CD4-positive, alpha-beta T cell treated with Interferon alpha-2 for 1 hour (primary cell): ENCODE data around the gene TENT4A.

Experiments used
- DNase-seq, 2 donors: peaks; one replicate each; pipeline ENCODE4 v3.0.0-alpha.2; 2020 to 2022

Gene TENT4A

DNA sequence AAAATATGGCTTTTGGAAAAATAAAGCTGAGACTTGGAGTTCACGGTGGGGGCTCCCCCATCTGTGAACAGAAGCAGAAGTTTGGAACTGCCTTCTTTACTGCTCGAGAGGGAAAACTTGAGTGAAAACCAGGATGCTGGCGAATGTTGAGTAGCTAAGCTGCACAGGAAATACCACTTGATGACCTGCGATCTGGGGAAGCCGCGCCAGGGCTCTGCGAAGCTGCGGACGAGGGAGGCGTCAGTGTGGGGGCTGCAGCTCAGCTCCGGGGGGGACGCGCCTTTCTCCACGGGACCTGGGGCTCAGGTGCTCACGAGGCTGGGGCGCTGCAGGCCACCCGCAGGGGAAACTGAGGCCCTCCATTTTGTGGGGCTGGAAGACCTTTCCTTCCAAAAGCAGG, 62.3 kb downstream of the TENT4A start:
- no peak for DNase-seq

DNA sequence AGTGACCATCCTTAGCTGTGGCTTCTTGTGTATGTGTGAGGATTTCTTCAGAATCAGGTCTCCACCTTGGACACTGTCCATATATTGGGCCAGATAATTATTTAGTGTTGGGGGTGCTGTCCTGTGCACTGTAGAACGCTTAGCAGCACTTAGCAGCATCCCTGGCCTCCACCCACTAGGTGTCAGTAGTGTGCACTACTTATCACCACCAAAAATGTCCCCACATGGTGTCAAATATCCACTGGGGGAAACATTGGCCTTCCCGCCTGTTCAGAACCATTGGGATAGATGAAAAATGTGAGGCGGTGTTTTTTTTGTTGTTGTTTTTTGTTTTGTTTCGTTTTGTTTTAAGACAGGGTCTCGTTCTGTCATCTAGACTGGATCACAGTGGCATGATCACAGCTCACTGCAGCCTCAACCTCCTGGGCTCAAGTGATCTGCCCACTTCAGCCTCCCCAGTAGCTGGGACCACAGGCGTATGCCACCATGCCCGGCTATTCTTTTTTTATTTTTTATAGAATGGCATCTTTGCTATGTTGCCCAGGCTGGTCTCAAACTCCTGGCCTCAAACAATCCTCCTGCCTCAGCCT, 67.7 kb downstream of the TENT4A start:
- peak in 1 of 2 donors; percentile 33 for DNase-seq

DNA sequence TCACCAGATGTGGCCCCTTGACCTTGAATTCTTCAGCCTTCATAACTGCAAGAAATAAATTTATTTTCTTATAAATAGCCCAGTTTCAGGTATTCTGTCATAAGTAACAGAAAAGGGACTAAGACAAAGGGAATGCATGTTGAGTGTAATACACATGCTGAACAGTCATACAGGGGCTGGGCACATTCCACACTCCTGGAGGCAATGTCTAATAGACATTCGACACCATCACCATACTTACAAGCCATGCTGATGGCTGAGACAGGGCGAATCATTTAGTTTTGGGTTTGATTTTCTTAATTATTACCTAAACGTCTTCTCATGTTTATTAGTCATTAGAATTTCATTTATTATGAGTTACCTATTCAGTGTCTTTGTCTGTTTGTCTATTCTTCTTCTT, 68.5 kb downstream of the TENT4A start:
- DNase-seq = no peak

GRCh38 chr5:6783787-6784186, 70.6 kb downstream of the TENT4A start:
- no peak for DNase-seq

- DNase-seq = no peak
These were observed 71.2 kb downstream of the TENT4A start for GRCh38 chr5:6784481-6784880.

GRCh38 chr5:6785161-6785860, 72.1 kb downstream of the TENT4A start:
- no peak for DNase-seq

- no peak for DNase-seq
These were observed 72.6 kb downstream of the TENT4A start for GRCh38 chr5:6785861-6786180.

DNA sequence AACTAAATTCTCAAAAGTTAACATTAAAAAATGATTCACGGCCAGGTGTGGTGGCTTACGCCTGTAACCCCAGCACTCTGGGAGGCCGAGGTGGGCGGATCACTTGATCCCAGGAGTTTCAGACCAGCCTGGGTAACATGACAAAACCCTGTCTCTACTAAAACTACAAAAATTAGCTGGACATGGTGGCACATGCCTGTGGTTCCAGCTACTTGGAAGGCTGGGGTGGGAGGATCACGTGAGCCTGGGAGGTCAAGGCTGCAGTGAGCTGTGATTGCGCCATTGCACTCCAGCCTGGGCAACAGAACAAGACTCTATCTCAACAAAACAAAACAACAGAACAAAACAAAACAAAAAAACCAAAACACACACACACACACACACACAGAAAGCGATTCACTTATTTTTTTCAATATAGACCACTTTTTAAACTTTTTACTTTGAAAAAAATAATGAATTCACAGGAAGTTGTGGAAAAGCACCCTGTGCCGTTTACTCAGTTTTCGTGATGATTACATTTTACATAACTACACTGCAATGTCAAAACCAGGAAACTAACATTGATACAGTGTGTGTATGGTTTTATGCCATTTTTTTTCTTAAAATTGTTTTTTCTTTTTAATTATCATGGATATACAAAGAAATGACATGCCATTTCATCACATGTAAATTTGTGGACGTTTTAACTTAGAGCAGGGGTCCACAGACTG, 73.7 kb downstream of the TENT4A start:
- DNase-seq = no peak

GRCh38 chr5:6787941-6788340, 74.7 kb downstream of the TENT4A start:
- DNase-seq = no peak

DNA sequence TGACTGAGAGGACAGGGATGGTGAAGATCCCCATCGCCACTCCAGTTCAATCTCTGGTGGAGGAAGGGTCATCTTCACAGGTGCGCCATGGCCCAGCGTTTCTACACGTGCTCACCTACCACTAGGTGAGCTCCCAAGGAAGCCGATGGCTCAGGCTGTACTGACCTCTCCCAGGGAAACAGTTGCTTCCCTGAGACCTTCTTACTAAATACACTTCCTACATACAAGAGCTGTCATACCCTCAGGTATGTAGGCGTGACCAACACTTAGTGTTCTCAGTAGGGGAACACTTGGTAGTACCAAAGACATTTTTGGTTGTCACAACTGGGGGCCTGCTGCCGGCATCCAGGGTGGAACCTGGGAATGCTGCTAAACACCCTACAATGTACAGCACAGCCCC, 75.2 kb downstream of the TENT4A start:
- DNase-seq = no peak

- DNase-seq = no peak
These were observed 75.9 kb downstream of the TENT4A start for GRCh38 chr5:6788956-6789649.

DNA sequence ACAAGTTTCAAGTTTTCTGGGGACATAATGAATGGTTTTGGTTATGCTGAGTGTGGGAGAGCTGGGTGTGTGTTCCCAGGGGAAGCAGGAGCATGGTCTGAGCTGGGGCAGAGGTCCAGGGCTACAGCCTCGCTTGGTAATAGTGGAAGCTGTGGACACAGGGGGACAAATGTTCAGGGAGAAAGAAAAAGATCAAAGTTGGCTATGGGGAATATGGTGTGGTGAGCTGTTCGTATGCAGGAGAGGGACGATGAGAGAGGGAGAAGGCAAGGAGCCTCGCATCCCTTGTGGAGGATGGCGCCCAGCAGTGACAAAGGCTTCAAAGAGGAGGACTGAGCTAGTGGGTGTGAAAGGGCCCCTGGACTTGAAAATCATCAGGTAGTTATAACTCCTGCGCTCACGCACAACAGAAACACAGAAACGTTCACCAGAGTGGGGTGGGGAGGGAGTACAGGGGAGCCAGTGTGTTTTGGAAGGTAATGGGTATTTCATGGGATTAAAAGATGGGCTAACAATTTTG, 77.2 kb downstream of the TENT4A start:
- no peak for DNase-seq

DNA sequence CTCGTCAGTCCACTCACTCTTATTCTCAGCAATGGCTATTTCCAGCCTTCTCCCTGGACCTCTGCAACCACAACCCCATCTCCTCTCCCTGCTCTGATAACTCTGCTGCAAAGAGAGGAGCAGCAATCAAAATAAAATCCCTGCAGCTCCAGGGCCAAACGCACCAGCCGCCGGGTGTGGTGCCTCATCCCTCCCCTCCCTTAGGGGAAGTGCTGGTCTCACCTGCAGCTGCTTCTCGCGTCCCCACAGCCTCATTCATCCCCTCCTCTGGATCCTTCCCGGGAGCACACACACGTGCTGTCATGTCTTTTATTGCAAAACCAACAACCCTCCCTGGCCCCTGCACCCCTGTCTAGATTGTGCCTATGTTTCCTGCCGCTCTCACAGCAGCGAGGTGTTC, 77.8 kb downstream of the TENT4A start:
- no peak for DNase-seq

DNA sequence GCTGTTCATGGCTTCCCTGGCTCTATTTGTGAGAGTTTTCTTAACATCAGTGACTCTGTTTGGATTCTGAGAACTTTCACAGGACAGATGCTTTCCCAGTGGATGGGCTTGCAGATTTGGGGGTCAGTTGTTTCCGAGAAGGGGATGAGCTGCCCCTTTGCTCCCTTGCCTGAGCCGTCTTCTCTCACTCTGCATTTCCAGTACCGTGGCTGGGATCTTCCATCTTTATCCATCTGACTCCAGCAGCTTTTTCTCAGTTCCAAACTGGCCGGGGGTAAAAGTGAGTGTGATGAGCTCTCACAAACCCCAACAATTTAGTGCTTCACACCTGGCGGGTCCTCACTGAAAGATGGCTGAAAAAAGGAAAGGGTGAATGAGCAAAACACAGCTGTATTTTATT, 79.1 kb downstream of the TENT4A start:
- no peak for DNase-seq

DNA sequence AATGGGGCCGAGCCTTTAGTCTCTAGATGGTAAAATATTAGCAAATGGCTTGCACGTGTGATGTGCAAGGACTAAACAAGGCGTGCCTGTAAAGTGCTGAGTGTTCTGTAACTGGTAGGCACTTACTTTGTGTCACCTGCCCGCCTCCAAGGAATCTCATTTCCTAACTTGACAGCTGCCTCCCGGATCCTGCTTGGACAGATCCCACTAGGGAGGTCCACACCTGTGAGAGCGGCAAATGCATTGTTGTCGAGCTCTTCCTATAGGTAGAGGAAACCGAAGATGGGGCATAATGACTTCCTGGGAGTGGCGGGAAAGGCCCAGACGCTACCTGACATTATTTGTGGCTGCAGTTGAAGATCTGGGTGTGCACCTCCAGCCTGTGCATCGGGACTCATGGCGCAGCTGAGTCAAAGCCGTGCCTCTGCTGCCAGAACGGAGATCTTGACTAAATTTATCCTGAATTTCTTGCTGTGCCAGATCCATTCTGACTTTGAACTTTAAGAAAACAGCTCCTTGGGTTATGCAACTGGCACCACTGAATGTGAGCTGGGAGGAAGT, 79.8 kb downstream of the TENT4A start:
- no peak for DNase-seq

GRCh38 chr5:6801236-6801635, 88.0 kb downstream of the TENT4A start:
- no peak for DNase-seq

DNA sequence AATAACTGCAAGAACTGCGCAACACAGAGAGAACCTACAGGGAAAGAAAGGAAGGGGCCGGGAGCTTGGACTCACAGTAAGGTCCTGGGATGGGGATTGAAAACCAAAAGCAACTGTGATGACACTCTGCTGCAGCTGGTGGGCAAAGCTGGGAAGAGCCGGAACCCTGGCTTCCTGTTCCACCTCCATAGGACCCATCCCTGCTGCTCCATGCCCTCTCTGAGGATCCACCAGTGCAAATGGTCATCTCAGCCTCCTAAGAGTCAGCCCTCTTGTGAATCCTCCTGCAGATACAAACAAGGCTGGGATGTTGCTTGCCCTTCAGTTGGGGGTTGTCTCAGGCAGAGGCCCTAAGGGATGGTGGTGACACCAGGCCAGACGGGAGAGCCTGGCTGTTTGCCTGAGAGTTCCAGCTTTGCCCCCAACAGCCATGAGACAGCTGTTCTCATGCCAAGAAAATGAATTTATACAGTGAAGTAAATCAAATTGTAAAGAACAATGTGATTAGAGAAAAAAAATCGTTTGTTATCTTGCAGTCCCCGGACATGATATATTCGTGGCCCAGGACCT, 90.8 kb downstream of the TENT4A start:
- no peak for DNase-seq

DNA sequence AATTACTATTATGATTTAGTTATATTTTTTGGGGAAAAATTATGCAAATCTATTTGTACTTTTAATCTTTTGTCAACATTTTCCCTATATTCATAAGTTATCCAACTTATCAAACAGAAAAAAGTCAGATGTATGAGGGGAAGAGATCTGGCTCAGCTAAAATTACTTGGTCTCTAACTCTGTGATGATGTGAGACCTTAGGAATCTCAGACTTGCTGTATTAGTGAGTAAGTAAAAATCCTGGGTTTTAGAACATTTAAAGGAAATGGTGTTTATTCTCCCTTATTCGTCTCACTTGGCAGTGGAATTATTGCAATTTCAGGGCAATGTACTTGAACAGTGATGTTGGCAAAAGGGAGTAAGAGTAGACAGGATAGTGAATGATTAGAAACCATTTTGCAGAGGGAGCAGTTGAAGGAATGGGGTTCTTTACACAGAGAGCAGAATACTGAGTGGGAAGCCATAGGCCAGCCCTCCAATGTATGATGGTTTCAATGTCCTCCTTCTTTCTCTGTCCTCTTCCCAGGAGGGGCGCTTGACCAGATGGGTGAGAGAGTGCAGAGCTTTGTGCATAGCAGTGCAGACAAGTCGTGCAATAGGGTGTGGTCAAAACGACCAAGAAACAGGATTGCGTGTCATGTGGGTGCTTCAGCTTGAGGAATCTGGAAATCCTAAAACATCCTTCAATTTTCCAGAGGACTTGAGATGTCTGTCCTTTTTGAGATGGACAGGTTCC, 91.7 kb downstream of the TENT4A start:
- no peak for DNase-seq

DNA sequence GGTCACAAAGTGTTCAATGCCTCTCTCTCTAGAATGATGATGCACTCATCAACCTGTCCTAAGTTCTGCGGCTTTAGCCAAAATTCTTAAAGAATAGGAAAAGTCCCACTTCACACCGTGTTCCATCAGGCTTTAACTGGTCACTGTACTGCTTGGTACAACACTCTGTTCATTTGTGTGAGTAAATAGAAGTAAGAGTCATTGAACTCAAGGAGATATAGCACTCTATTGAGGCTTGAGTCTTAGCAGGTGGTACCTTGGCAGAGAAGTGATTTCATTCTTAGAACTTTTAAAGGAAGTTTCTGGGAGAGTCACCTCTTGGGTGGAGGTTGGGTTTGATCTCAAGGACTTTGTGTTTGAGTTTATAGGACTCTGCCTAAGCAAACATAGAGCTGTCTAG, 92.6 kb downstream of the TENT4A start:
- no peak for DNase-seq
